NCI-H82 treated with DMSO at 0.1 percent for 48 hours (cell line): ENCODE data around the gene TMEM98.
"Not testable (repeated sequence)": the region's sequence is repeated elsewhere in the genome, so short reads cannot be mapped to it uniquely, and the experiment has no call there.

Experiments
- DNase-seq: peaks from one replicate; lab custom pipeline; 2025; ENCODE audit not compliant: unreplicated experiment; lab: John Stamatoyannopoulos, UW

TMEM98 gene

DNA sequence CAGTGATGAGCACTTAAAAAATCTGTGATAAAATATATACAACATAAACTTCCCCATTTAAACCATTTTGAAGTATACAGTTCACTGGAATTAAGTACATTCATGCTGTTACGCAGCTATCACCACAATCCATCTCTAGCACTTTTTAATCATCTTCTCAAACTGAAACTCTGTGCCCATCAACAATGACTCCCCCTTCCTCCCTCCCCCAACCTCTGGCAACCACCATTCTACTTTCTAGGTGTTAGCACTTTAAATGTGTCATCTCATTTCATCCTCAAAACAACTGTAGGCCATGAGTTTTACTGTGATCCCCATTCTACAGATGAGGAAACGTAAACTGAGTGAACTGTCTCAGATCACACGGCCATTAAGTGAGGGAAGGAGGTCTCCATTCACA, 13.8 kb upstream of the TMEM98 start:
- DNase-seq = no peak

DNA sequence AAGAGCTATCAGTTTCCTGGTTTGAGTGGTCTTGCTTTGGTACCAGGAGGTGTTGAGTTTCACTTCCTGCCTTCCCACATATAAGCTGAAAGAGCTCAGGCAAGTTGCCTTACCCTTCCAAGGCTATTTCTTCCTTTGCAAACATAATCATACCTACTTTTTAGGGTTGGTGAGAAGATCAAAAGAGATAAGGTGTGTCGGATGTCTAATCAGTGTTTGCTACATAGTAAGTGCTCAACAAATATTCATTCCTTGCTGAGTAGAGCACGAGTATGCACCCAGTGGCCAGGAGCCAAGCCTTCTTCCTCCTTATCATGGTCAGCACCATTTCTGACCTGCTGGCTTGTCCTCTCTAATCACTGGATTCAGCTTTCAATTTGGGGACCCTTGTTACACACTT, 12.7 kb upstream of the TMEM98 start:
- DNase-seq = no peak

DNA sequence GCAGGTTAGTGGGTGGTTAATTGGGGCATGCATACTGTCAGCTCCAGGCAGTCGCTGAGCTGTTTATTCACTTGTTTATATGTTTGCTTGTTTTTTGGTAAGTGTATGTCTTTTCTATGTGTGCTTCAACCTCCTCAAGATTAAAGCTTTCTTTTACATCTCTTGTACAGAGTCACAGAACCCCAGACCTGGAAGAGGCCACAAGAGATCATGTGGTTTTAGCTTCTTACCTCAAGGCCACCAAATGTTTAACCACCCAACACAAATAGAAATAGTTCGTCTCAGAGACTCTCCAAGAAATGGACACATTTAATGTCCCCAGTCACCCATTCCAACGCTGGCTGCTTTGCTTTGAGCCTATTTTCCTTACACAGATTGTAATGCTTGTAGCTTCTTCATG, 11.8 kb upstream of the TMEM98 start:
- DNase-seq = no peak

DNA sequence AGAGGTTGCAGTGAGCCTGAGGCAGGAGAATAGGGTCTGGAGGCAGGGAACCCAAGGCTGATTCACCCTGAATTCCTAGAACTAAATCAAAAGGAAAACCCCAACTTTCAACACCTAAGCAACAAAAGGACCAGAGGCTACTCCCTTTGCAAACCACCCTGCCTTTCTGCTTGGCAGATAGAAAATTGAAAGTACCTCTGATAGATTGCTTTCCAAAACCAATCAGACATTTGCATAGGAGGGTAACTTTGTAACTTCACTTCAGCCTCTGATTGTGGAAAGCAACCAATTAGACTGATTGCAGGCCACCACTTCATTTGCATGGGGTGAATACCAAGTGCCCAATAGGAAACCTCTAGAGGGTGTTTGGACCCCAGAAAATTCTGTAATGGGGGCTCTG, 10.9 kb upstream of the TMEM98 start:
- no peak for DNase-seq

DNA sequence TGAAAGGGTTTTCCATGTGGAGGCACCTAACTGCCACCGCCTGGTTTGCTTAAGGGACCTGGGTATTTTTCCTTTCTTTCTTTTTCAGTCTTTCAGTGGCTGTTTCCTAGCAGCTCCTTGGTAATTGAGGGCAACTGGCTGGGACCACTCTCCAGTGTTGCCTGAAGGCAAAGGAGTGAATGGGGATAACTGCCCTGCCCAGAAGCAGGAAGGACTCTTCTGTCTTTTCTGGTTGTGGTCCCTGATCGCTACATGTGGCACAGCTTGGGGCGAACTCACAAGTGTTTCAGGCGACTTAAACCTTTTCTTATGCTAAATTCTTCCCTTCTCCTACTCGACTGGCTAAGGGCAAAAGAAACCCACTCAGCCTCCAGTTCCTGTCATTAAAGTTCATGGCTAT, 10.1 kb upstream of the TMEM98 start:
- DNase-seq = no peak

DNA sequence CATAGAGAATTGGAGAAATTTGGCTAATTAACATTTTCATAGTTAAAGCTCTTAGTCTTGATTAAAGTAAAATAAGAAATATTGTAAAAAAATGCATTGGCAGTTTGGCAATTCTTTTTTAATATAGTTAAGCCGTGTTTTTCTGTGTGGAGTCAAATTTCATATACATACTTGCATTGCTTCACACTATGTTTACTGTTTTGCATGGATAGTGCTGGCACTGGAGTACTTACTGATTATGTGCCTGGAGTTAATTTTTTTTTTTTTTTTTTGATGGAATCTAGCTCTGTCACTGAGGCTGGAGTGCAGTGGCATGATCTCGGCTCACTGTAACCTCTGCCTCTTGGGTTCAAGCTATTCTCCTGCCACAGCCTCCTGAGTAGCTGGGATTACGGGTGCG, 8.1 kb upstream of the TMEM98 start:
- DNase-seq = not testable (repeated sequence)

DNA sequence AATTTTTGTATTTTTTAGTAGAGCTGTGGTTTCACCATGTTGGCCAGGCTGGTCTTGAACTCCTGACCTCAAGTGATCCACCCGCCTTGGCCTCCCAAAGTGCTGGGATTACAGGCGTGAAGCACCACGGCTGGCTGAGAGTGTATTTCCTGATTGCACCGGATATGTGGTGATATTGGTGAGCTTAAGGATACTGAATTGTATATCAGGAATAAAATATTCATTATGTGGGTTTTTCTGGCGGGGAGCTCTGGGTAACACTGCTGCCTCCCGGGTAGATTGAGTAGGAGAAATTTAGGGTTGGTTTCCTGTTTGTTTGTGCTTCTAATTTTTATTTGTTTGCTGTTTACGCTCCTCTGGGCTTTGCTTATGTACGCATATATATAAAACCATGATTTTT, 7.7 kb upstream of the TMEM98 start:
- DNase-seq = no peak

DNA sequence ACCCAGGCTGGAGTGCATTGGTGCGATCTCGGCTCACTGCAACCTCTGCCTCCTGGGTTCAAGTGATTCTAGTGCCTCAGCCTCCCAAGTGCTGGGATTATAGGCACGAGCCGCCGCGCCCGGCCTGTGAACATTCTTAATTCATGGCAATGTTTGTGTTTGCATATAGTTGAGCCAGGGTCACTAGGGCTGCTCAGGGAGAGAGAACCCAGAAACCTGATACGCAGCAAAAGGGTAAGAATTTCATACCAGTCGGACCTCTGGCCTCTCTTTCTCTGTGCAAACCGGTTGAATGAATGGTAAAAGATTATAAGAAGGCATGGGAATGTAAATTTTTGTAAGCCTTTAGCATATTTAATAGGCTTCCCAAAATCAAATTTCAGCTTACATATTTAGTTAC, 6.9 kb upstream of the TMEM98 start:
- no peak for DNase-seq

DNA sequence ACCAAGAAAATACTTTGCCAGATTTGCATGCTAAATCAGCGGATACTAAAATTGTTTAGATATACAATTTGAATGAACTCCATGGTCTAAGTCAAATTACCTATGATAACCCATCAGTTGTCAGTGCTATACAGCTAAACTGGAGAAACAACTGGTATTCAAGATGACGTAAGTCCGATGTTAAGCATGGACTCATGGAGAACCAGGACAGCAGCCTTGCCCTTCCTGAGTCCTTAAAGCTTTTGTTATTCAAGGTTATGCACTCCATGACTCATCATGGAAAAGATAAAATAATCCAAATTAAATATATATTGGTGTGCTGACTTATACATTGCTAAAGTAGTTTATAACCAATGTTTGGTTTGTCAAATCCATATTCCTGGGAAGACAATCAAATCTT, 4.0 kb upstream of the TMEM98 start:
- not testable (repeated sequence) for DNase-seq

DNA sequence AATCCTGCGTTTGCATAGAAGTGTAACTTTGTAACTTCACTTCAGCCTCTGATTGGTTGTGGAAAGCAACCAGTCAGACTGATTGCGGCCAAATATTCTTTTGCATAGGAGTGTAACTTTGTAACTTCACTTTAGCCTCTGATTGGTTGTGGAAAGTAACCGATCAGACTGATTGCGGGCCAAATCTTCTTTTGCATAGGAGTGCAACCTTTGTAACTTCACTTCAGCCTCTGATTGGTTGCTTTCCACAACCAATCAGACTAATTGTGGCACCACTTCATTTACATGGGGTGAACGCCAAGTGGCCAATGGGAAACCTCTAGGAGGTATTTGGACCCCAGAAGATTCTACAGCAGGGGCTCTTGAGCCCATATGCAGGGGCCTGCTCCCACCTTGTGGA, 1.8 kb upstream of the TMEM98 start:
- DNase-seq = no peak

DNA sequence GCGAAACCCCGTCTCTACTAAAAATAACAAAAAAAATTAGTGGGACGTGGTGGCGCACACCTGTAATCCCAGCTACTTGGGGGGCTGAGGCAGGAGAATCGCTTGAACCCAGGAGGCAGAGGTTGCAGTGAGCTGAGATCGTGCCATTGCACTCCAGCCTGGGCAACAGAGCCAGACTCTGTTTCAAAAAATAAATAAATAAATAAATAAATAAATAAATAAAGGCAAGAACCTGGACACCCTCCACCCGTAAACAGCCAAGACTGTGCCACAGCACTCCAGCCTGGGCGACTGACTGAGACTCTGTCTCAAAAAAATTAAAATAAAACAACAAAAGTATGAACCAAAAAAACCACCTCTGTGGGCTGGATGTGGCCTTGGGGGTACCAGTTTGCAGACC, 1.2 kb upstream of the TMEM98 start:
- DNase-seq = not testable (repeated sequence)

DNA sequence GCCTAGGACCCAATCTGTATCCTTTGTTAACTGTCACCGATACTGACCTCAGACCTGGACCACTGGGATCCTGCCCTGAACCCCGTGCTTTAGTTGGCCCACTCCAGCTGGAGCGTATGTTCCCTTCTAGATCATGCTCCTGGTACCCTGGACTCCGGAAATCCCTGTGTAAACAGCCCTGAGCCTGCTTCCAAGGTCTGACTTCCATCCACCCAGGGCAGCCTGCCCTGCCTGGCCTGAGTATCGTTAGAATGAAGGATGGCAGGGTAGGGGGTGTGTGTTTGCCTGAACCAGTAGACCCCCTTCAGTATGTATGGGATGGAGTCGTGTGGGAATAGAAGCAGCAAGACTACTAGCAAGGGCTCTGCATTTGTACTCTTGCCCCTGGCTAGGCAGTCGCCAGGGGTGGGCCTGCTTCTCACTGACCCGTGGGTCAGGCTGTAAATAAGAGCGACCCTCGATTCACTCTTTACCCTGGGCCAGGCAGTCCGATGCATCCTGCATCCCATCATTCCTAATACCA, 691 bp upstream of the TMEM98 start:
- DNase-seq = no peak

DNA sequence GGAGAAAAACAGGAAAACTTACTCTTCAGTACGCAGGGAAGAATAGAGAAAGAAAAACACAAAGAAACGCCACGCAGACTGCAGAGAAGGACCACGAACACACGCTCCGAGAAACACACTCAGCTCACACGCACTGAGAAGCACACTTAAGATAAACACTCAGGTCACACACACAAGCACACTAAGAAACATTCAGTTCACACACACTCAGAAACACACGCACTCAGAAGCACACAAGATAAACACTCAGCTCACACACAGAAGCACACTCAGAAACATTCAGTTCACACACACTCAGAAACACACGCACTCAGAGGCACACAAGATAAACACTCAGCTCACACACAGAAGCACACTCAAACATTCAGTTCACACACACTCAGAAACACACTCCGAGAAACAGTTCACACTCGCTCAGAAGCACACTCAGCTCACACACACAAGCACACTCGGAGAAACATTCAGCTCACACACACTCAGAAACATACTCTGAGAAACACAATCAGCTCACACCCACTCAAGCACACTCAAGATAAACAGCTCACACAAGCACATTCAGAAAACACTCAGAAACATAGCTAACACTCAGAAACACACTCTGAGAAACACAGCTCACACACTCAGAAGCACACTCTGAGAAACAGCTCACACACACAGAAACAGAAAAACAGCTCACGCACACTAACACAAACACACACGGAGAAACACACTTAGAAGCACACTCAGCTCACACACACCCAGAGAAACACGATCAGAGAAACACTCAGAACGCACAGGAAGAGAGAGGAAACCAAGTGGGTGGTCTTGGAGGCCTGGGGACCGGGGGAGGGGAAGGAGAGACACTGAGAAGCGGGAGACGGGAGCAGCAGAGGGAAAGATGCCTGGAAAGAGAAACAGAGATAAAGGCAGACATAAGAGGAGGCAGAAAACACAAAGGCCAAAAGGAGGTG, 908 bp downstream of the TMEM98 start:
- no peak for DNase-seq

DNA sequence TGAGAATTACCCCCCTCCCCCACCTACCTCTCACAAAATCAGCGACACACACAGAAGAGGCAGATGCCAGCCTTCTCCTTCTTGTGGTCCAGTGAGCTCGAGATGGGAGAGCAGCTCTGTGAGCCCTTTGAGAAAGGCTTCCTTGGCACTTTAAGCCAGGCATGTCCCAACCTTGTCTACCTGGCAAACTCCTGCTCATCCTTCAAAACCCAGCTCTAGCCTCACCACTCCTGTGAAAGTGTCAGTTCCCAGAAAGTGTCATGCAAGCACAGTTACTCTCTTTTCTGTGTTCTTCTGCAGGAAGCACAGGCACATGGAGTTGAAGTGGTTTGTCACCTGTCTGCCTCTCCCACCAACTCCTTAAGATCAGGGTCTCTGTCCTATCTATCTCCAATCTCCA, 1.6 kb downstream of the TMEM98 start:
- no peak for DNase-seq

DNA sequence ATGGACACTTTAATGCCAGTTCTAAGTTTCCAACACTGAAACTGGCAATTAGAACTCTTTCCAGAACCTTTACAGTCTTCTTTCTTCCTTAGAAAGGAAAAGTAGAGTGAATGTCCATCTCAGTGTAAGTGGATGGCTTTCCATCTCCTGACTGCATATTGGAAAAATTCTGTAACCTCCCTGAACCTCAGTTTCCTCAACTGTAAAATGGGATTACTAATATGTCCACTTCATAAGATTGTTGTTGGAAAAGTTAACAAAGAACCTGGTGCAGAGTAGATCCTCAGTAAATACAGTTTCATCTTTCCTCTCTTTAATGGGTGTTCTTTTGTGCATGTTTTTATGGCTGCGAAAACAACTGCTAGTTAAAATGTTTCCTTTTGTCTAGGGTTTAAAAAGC, 2.6 kb downstream of the TMEM98 start:
- DNase-seq = no peak

DNA sequence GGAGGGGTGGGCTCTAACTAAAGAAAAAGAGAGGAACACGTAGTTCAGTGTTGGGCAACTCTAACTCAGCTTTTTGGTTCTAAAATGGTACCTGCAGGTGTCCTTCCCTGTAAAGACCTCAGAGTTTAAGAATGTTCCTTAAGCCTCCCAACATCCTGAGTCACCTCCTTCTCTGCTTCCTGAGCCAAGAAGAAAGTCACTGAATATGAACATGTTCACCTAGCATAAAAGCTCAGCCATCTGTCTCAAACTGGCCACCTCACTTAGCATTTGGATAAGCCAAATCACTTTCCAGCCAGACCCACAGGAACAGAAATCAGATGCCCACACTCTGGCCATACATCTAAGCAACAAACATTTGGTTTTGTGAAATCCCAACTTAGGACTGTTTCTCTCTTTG, 3.7 kb downstream of the TMEM98 start:
- DNase-seq = no peak

DNA sequence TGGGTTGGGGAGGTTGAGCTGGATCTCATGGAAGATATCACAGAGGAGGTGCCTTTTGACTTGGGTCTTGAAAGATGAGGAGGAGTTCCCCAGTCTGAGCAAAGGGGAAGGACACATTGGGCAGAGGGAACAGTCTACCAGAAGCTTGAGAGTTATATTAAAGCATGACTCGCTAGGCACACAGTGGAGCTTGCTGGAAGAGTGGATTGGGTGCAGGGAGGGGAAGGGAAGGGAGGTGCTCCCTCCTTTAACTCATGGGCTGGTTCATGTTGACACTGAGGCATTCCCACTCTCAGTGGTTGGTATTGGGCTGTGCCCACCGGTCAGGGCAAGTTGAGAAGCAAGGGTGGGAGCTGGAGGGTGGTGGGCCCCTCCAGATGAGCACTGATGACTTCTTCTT, 5.9 kb downstream of the TMEM98 start:
- DNase-seq = no peak

DNA sequence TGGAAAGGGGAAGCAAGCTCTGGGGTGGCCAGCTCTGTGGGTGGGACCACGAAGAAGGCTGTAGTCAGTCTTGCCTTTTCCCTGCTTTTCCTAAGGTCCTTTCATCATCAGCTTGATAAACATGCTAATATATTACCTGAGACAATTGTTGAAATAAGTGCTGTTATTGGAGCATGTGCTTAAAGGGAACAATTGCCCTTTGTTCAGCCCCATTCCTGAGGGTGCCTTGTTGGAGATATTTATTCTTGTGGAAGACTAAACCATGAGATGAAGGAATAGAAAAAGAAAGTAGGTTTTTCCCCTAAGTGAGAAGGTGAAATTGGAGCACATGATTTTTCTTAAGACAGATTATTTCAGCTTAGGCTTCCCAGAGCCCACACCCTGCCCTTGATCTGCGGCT, 7.8 kb downstream of the TMEM98 start:
- no peak for DNase-seq

DNA sequence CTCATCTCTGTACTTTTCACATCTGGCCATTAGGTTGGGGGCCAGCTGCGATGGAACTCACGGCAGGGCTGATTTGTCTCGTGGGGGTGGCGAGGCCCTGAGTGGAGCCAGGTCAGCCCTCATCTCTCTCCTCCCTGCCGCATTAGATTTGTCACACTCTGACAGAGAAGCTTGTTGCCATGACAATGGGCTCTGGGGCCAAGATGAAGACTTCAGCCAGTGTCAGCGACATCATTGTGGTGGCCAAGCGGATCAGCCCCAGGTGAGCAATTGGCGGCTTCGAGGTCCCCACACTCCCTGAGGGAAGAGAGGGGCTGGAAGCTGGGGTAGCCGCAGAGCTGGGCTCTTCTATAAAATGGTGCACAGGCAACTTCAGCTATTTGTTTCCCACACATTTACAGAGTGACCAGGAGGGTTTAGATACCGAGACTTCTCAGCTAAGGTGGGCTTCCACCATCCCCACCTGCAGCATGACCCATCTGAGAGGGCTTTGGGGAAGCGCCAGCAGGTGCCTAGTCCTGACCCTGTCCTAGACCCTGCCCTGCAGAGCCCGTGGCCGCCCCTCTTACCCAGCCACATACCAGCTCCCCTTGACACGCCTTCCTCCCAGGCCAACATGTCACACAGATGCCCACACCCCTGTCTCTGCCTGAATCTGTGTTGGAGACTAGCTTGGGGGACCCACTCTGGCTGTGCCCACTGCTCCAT, 8.4 kb downstream of the TMEM98 start:
- no peak for DNase-seq

DNA sequence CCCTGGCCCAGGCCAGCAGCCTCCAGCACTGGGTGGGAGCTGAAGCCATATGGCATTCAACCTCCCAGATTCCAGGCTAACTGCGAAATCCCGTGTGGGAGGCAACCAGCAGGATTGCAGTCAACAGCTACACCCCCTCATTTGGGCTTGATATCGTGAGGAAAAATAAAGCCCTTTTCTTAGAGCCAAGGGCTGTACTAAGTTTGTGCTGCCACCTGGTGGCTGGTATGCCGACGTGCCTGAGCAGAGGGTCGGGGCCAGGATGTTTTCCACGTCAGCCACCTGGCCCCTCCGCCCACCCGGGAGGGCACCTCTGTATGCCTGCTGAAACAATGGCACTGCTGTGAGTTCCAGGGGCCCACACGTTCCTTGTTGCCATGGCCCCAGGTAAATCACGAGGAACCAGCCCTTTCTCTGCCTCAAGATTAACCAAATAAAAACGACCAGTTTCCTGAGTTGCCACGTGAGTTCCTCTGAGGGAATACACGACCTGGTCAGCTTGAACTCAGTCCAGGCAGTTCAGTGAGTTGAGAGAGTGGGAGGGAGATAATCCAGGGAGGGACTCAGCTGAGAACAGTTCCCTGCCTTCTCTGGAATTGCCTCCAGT, 9.0 kb downstream of the TMEM98 start:
- DNase-seq = peak; percentile 13

DNA sequence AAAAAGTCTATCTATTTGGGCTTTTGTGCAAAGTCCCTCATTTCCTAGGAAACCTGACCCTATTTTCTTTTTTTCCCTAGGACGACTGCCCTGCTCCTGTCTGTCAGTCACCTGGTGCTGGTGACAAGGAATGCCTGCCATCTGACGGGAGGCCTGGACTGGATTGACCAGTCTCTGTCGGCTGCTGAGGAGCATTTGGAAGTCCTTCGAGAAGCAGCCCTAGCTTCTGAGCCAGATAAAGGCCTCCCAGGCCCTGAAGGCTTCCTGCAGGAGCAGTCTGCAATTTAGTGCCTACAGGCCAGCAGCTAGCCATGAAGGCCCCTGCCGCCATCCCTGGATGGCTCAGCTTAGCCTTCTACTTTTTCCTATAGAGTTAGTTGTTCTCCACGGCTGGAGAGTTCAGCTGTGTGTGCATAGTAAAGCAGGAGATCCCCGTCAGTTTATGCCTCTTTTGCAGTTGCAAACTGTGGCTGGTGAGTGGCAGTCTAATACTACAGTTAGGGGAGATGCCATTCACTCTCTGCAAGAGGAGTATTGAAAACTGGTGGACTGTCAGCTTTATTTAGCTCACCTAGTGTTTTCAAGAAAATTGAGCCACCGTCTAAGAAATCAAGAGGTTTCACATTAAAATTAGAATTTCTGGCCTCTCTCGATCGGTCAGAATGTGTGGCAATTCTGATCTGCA, 12.9 kb downstream of the TMEM98 start:
- DNase-seq = no peak
